Measurements from ENCODE around the gene ZBTB12. TPM values are rescaled to one million over a fixed set of nuclear protein-coding genes. Genes with fewer than 3 reads are reported as not detected.
"Not testable (repeated sequence)": the region's sequence is repeated elsewhere in the genome, so short reads cannot be mapped to it uniquely, and the experiment has no call there.

The ZBTB12 gene
- total RNA-seq, 4 donors from 2014 or later = 0.49 to 2.6 (median 1.5) TPM

GRCh38 chr6:31870385-31870921, 31.4 kb downstream of the ZBTB12 start:
- no peaks in the 10 kb centered on the region for H3K27me3 ChIP-seq
- no peak for DNase-seq (ENCODE audit: low spot score in 2 of 2)
- no peak overlapping the region for H3K4me3 ChIP-seq
- TF ChIP-seq CTCF (IDR thresholded peaks at IDR 0.05) (no peak), POLR2A (IDR thresholded peaks at IDR 0.05) (no peak), POLR2AphosphoS5 (IDR thresholded peaks at IDR 0.05) (no peak), EP300 (IDR thresholded peaks at IDR 0.05) (no peak)
- H3K27ac ChIP-seq = no peak overlapping the region
- no peaks in the 10 kb centered on the region for H3K9me3 ChIP-seq
- H3K36me3 ChIP-seq = no peaks in the 10 kb centered on the region
- 66% methylated on average over 8 of the region's 16 CpGs for WGBS
- H3K4me1 ChIP-seq = no peaks in the 10 kb centered on the region

DNA sequence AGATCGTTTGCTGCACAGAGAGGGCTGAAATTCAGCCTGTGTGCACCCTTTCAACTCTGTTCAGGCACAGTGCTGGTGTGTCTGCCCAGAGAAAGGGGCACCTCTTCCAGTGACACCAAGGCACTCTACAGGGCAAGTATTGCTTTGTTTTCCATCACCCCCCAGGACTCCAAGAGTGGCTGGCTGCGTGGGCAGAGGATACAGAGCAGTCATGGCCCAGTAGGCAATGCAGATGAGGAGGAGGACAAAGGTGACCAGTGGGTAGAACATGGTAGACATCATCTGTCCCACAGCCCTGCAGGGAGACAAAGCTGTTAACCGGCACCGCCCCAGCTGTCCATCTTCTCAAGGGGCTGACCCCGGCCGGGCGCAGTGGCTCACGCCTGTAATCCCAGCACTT, 32.5 kb downstream of the ZBTB12 start:
- 83% methylated on average over 4 of the region's 8 CpGs for WGBS
- no peaks in the 10 kb centered on the region for H3K36me3 ChIP-seq
- H3K27me3 ChIP-seq = no peaks in the 10 kb centered on the region
- TF ChIP-seq CTCF (IDR thresholded peaks at IDR 0.05) (no peak), POLR2AphosphoS5 (IDR thresholded peaks at IDR 0.05) (no peak), POLR2A (IDR thresholded peaks at IDR 0.05) (no peak), EP300 (IDR thresholded peaks at IDR 0.05) (no peak)
- no peak overlapping the region for H3K4me3 ChIP-seq
- no peaks in the 10 kb centered on the region for H3K4me1 ChIP-seq
- DNase-seq (ENCODE audit: low spot score in 2 of 2) = no peak
- no peak overlapping the region for H3K27ac ChIP-seq
- no peaks in the 10 kb centered on the region for H3K9me3 ChIP-seq

DNA sequence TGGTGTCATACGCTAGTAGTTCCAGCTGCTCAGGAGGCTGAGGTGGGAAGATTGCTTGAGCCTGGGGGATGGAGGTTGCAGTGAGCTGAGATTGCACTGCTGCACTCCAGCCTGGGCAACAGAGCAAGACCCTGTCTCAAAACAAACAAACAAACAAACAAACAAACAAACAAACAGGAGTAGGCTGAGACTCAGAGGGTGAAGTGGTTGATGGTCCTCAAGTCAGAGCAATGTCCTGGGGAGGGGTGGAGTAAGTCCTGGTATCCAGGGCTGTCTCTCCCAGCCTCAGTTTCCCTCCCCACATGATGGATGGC, 33.3 kb downstream of the ZBTB12 start:
- H3K4me3 ChIP-seq; H3K9me3 ChIP-seq; H3K4me1 ChIP-seq; H3K27ac ChIP-seq; DNase-seq (ENCODE audit: low spot score in 2 of 2); H3K27me3 ChIP-seq; H3K36me3 ChIP-seq: not testable (repeated sequence)
- WGBS = 50% methylated on average over 1 of the region's 1 CpG

GRCh38 chr6:31865205-31866118, 36.4 kb downstream of the ZBTB12 start:
- no peak overlapping the region for H3K27ac ChIP-seq
- no peak for DNase-seq (ENCODE audit: low spot score in 2 of 2)
- no peaks in the 10 kb centered on the region for H3K9me3 ChIP-seq
- WGBS = 78% methylated on average over 19 of the region's 21 CpGs
- H3K4me1 ChIP-seq = peaks cover 27% of the 10 kb centered on the region
- H3K36me3 ChIP-seq = peaks cover 2% of the 10 kb centered on the region
- TF ChIP-seq CTCF (IDR thresholded peaks at IDR 0.05) = no peak
- no peak for TF ChIP-seq EP300 (IDR thresholded peaks at IDR 0.05)
- no peak overlapping the region for H3K4me3 ChIP-seq
- H3K27me3 ChIP-seq = no peaks in the 10 kb centered on the region

- Histone ChIP-seq H3K4me1 (peaks cover 27% of the 10 kb centered on the region), H3K4me3 (no peak overlapping the region), H3K27me3 (no peaks in the 10 kb centered on the region), H3K36me3 (peaks cover 9% of the 10 kb centered on the region), H3K9me3 (no peaks in the 10 kb centered on the region), H3K27ac (no peak overlapping the region)
- no peak for DNase-seq (ENCODE audit: low spot score in 2 of 2)
- TF ChIP-seq POLR2A (IDR thresholded peaks at IDR 0.05) = no peak
- TF ChIP-seq EP300 (IDR thresholded peaks at IDR 0.05) = no peak
- no peak for TF ChIP-seq CTCF (IDR thresholded peaks at IDR 0.05)
- no peak for TF ChIP-seq POLR2AphosphoS5 (IDR thresholded peaks at IDR 0.05)
- 86% methylated on average over 8 of the region's 8 CpGs for WGBS
Measured at GRCh38 chr6:31864818-31865204, 37.1 kb downstream of the ZBTB12 start.

GRCh38 chr6:31864123-31864562, 37.7 kb downstream of the ZBTB12 start:
- H3K4me3 ChIP-seq = peak overlapping the region; percentile 86
- 14% methylated on average over 16 of the region's 16 CpGs for WGBS
- peaks cover 27% of the 10 kb centered on the region for H3K4me1 ChIP-seq
- not testable (repeated sequence) for DNase-seq (ENCODE audit: low spot score in 2 of 2); H3K9me3 ChIP-seq; H3K27me3 ChIP-seq
- peaks cover 15% of the 10 kb centered on the region for H3K36me3 ChIP-seq
- peak overlapping the region; percentile 80 for H3K27ac ChIP-seq
